Measurements from ENCODE around the gene ABHD5. TPM values are rescaled to one million over a fixed set of nuclear protein-coding genes. Genes with fewer than 3 reads are reported as not detected.
"Not testable (repeated sequence)": the region's sequence is repeated elsewhere in the genome, so short reads cannot be mapped to it uniquely, and the experiment has no call there.

Gene ABHD5
- total and polyA plus RNA-seq, 10 of the 15 experiments (the other 5 are each of a cell fraction or from before 2014, with no cell fraction given) = 5.5 to 24.4 (median 9.5) TPM

DNA sequence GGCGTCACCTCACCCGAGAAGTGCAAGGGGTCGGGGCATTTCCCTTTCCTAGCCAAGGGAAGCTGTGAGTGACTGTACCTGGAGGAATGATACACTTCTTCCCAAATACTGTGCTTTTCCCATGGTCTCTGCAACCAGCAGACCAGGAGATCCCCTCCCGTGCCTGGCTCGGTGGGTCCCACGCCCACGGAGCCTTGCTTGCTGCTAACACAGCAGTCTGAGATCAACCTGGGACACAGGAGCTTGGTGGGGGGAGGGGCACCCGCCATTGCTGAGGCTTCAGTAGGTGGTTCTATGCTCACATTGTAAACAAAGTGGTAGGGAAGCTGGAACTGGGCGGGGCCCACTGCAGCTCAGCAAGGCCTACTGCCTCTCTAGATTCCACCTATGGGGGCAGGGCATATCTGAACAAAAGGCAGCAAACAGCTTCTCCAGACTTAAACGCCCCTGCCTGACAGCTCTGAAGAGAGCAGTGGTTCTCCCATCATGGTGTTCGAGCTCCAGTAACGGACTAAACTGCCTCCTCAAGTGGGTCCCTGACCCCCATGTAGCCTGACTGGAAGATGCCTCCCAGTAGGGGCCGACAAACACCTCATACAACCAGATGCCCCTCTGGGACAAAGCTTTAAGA, 31.4 kb upstream of the ABHD5 start:
- H3K4me1 ChIP-seq (ENCODE audit: control insufficient read depth, insufficient read depth, low read length) = no peaks in the 10 kb centered on the region
- SMC1A ChIA-PET (ENCODE audit: uncharacterized antibody, unreplicated experiment) = no interaction called here
- in situ Hi-C loops (cut with MboI) = no loop called here
- H3K27ac ChIP-seq (ENCODE audit: control insufficient read depth, insufficient read depth) = no peak overlapping the region
- FAIRE-seq (no peak), DNase-seq (ENCODE audit: low read depth, low spot score) (no peak), ATAC-seq (no peak)
- H3K36me3 ChIP-seq (ENCODE audit: control insufficient read depth in 2 of 2, insufficient read depth in 2 of 2, low read length in 1 of 2) = no peaks in the 10 kb centered on the region
- H3K4me3 ChIP-seq = no peak overlapping the region
- H3K27me3 ChIP-seq (replicated peaks in 1 of 2; ENCODE audit: control insufficient read depth in 2 of 2, insufficient read depth in 2 of 2, low read length in 1 of 2) = no peaks in the 10 kb centered on the region; a peak in 1 of 4 replicates
- H2AFZ ChIP-seq (ENCODE audit: control insufficient read depth, low read depth, low read length) = no peak overlapping the region
- TF ChIP-seq ZSCAN29 (IDR thresholded peaks at IDR 0.05) (no peak), SP1 (IDR thresholded peaks at IDR 0.05; ENCODE audit: low read depth, low read length) (no peak), ETV6 (conservative IDR thresholded peaks at IDR 0.05 in 1 of 2, IDR thresholded peaks at IDR 0.05 in 1 of 2; ENCODE audit: borderline replicate concordance in 1 of 2, low read depth in 1 of 2) (no peak), LARP7 (IDR thresholded peaks at IDR 0.05) (no peak), SIN3A (IDR thresholded peaks at IDR 0.05; ENCODE audit: low read depth, low read length) (no peak), ESRRA (IDR thresholded peaks at IDR 0.05; ENCODE audit: low read length) (no peak), SMARCA5 (IDR thresholded peaks at IDR 0.05) (no peak), ZNF207 (IDR thresholded peaks at IDR 0.05; ENCODE audit: borderline replicate concordance) (no peak), TCF3 (IDR thresholded peaks at IDR 0.05; ENCODE audit: borderline replicate concordance, insufficient read depth, low read depth, low read length) (no peak), WRNIP1 (IDR thresholded peaks at IDR 0.05; ENCODE audit: borderline replicate concordance, low read depth, low read length) (no peak)
- TF ChIP-seq, protein P1, sequence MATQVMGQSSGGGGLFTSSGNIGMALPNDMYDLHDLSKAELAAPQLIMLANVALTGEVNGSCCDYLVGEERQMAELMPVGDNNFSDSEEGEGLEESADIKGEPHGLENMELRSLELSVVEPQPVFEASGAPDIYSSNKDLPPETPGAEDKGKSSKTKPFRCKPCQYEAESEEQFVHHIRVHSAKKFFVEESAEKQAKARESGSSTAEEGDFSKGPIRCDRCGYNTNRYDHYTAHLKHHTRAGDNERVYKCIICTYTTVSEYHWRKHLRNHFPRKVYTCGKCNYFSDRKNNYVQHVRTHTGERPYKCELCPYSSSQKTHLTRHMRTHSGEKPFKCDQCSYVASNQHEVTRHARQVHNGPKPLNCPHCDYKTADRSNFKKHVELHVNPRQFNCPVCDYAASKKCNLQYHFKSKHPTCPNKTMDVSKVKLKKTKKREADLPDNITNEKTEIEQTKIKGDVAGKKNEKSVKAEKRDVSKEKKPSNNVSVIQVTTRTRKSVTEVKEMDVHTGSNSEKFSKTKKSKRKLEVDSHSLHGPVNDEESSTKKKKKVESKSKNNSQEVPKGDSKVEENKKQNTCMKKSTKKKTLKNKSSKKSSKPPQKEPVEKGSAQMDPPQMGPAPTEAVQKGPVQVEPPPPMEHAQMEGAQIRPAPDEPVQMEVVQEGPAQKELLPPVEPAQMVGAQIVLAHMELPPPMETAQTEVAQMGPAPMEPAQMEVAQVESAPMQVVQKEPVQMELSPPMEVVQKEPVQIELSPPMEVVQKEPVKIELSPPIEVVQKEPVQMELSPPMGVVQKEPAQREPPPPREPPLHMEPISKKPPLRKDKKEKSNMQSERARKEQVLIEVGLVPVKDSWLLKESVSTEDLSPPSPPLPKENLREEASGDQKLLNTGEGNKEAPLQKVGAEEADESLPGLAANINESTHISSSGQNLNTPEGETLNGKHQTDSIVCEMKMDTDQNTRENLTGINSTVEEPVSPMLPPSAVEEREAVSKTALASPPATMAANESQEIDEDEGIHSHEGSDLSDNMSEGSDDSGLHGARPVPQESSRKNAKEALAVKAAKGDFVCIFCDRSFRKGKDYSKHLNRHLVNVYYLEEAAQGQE (IDR thresholded peaks at IDR 0.05; ENCODE audit: low read depth, low read length) = no peak
- intact Hi-C loops (cut with micrococcal nuclease; ENCODE audit: unreplicated experiment) = no loop called here
- H3K79me2 ChIP-seq (ENCODE audit: control insufficient read depth, insufficient read depth, low read length) = no peaks in the 10 kb centered on the region
- POLR2A ChIA-PET = no interaction called here
- no peak overlapping the region for H3K4me2 ChIP-seq (ENCODE audit: control insufficient read depth, insufficient read depth)
- H3K9ac ChIP-seq (ENCODE audit: control insufficient read depth, insufficient read depth, low read length) = no peak overlapping the region
- no peaks in the 10 kb centered on the region for H3K9me3 ChIP-seq (replicated peaks; ENCODE audit: control insufficient read depth, insufficient read depth, low read length)
- no TSS peak for BruUV-seq (replicated peaks)
- RAD21 ChIA-PET (ENCODE audit: unreplicated experiment) = no interaction called here
- CTCF ChIA-PET = interaction anchor here (1.0 kb wide), 1 partner anchor 12 kb away, joined by 3 read pairs; no protein-coding TSS in a partner anchor
- no peaks in the 10 kb centered on the region for H4K20me1 ChIP-seq (ENCODE audit: control insufficient read depth, insufficient read depth)
- 27% methylated on average over 13 of the region's 13 CpGs for WGBS (ENCODE audit: insufficient coverage, insufficient replicate concordance, low lambda C conversion rate, missing lambda C conversion rate)

DNA sequence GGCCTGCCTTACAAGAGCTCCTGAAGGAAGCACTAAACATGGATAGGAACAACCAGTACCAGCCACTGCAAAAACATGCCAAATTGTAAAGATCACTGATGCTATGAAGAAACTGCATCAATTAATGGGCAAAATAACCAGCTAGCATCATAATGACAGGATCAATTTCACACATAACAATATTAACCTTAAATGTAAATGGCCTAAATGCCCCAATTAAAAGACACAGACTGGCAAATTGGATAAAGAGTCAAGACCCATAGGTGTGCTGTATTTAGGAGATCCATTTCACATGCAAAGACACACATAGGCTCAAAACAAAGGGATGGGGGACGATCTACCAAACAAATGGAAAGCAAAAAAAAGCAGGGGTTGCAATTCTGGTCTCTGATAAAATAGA, 29.4 kb upstream of the ABHD5 start:
- H2AFZ ChIP-seq (ENCODE audit: control insufficient read depth, low read depth, low read length); H3K4me3 ChIP-seq; BruUV-seq (replicated peaks); H3K9ac ChIP-seq (ENCODE audit: control insufficient read depth, insufficient read depth, low read length); in situ Hi-C loops (cut with MboI); H3K4me1 ChIP-seq (ENCODE audit: control insufficient read depth, insufficient read depth, low read length); H3K79me2 ChIP-seq (ENCODE audit: control insufficient read depth, insufficient read depth, low read length); H3K36me3 ChIP-seq (ENCODE audit: control insufficient read depth in 2 of 2, insufficient read depth in 2 of 2, low read length in 1 of 2); FAIRE-seq; H4K20me1 ChIP-seq (ENCODE audit: control insufficient read depth, insufficient read depth); DNase-seq (ENCODE audit: low read depth, low spot score); SMC1A ChIA-PET (ENCODE audit: uncharacterized antibody, unreplicated experiment); H3K27me3 ChIP-seq (replicated peaks in 1 of 2; ENCODE audit: control insufficient read depth in 2 of 2, insufficient read depth in 2 of 2, low read length in 1 of 2); H3K4me2 ChIP-seq (ENCODE audit: control insufficient read depth, insufficient read depth); RAD21 ChIA-PET (ENCODE audit: unreplicated experiment); intact Hi-C loops (cut with micrococcal nuclease; ENCODE audit: unreplicated experiment); H3K9me3 ChIP-seq (replicated peaks; ENCODE audit: control insufficient read depth, insufficient read depth, low read length); ATAC-seq; POLR2A ChIA-PET; H3K27ac ChIP-seq (ENCODE audit: control insufficient read depth, insufficient read depth); CTCF ChIA-PET: not testable (repeated sequence)
- 0% methylated on average over 1 of the region's 1 CpG for WGBS (ENCODE audit: insufficient coverage, insufficient replicate concordance, low lambda C conversion rate, missing lambda C conversion rate)

All from GM12878 (cell line).